SK-N-SH (cell line): ENCODE data around the gene ABLIM1. TPM values are rescaled to one million over a fixed set of nuclear protein-coding genes. Genes with fewer than 3 reads are reported as not detected.

Source experiments
- CTCF ChIA-PET: fragments of 300-600, 350-600 bp; formaldehyde crosslinking; extraction: SDS; loops from one replicate; lab custom pipeline; 2021; lab: Yijun Ruan, JAX
- POLR2A ChIA-PET: fragments of 350-600 bp; sonication (Branson Sonifier 250); formaldehyde crosslinking; extraction: SDS; loops from one replicate; lab custom pipeline; 2020; ENCODE audit warnings: antibody characterized with exemption, inconsistent platforms; lab: Yijun Ruan, JAX
- DNase-seq: peaks from one replicate; pipeline ENCODE4 v3.0.0; 2012
- H2AFZ ChIP-seq: fragments of 200-600 bp; sonication (generic); 2 replicates; pipeline ENCODE4 v1.8.1; 2016; ENCODE audit warnings: antibody characterized with exemption, mild to moderate bottlenecking, low read depth
- H3F3A ChIP-seq: fragments of 200-600 bp; sonication (generic); replicated peaks from 2 replicates; pipeline ENCODE3; 2016; ENCODE audit warnings: antibody characterized with exemption, mild to moderate bottlenecking; ENCODE audit not compliant: insufficient read depth
- H3K27ac ChIP-seq, 2 experiments: fragments of 200-500 bp in 1 of 2; fragments of 200-600 bp in 1 of 2; sonication (Bioruptor generic) in 1 of 2; sonication (generic), shearing (Covaris generic) in 1 of 2; 2 replicates each; pipeline versions ENCODE4 v1.5.1 to v1.6.1; 2014 to 2016; ENCODE audit warnings: low read depth in 2 of 2, inconsistent platforms in 1 of 2, low read length in 1 of 2, mild to moderate bottlenecking in 1 of 2, mixed read lengths in 1 of 2
- H3K27me3 ChIP-seq: fragments of 200-600 bp; sonication (generic), shearing (Covaris generic); 2 replicates; pipeline ENCODE4 v1.6.1; 2016; ENCODE audit warnings: mixed run types; ENCODE audit not compliant: insufficient read depth
- H3K36me3 ChIP-seq, 2 experiments: fragments of 200-500 bp in 1 of 2; fragments of 200-600 bp in 1 of 2; sonication (Bioruptor generic) in 1 of 2; sonication (generic) in 1 of 2; replicated peaks in 1 of 2; 2 replicates each; pipeline versions ENCODE3 to v1.5.1; 2014 to 2016; ENCODE audit warnings: low read length in 1 of 2, mild to moderate bottlenecking in 1 of 2; ENCODE audit not compliant: insufficient read depth in 2 of 2, control insufficient read depth in 1 of 2
- H3K4me1 ChIP-seq, 2 experiments: fragments of 200-500 bp in 1 of 2; fragments of 200-600 bp in 1 of 2; sonication (Bioruptor generic) in 1 of 2; sonication (generic), shearing (Covaris generic) in 1 of 2; 2 replicates each; pipeline versions ENCODE4 v1.5.1 to v1.6.1; 2014 to 2016; ENCODE audit warnings: low read depth in 1 of 2, low read length in 1 of 2, mixed run types in 1 of 2; ENCODE audit not compliant: insufficient read depth in 2 of 2, control insufficient read depth in 1 of 2
- H3K4me2 ChIP-seq: fragments of 200-600 bp; sonication (generic), shearing (Covaris generic); 2 replicates; pipeline ENCODE4 v1.6.1; 2017; ENCODE audit warnings: mixed run types
- H3K4me3 ChIP-seq, 2 experiments: fragments of 200-500 bp in 1 of 2; fragments of 200-600 bp in 1 of 2; sonication (Bioruptor generic) in 1 of 2; sonication (generic), shearing (Covaris generic) in 1 of 2; 2 replicates each; pipeline versions ENCODE4 v1.5.1 to v1.8.1; 2014 to 2016; ENCODE audit warnings: low read depth in 2 of 2, inconsistent platforms in 1 of 2, low read length in 1 of 2, mild to moderate bottlenecking in 1 of 2, mixed read lengths in 1 of 2, moderate library complexity in 1 of 2
- H3K79me2 ChIP-seq: fragments of 200-600 bp; sonication (generic); 2 replicates; pipeline ENCODE4 v1.8.1; 2017; ENCODE audit warnings: mild to moderate bottlenecking; ENCODE audit not compliant: insufficient read depth
- H3K9ac ChIP-seq: fragments of 200-600 bp; sonication (generic); 2 replicates; pipeline ENCODE4 v1.6.1; 2017; ENCODE audit warnings: mixed run types
- H3K9me2 ChIP-seq: fragments of 200-600 bp; sonication (generic); 2 replicates; pipeline ENCODE4 v1.6.1; 2017; ENCODE audit warnings: mixed run types
- H3K9me3 ChIP-seq: fragments of 200-600 bp; sonication (generic); 2 replicates; pipeline ENCODE4 v1.6.1; 2017; ENCODE audit warnings: mixed run types, mild to moderate bottlenecking, moderate library complexity
- H4K20me1 ChIP-seq: fragments of 200-600 bp; sonication (generic); 2 replicates; pipeline ENCODE4 v1.6.1; 2017; ENCODE audit warnings: mild to moderate bottlenecking, mixed run types; ENCODE audit not compliant: insufficient read depth
- FOSL2 ChIP-seq: IDR thresholded peaks from 2 replicates; pipeline ENCODE4 v1.4.0; 2012; ENCODE audit warnings: low read depth, mild to moderate bottlenecking, moderate library complexity, borderline replicate concordance
- MXI1 ChIP-seq: IDR thresholded peaks from 2 replicates; pipeline ENCODE4 v1.6.1; 2012; ENCODE audit warnings: mild to moderate bottlenecking, low read depth, low read length, improper control_type of control experiment
- NFIC ChIP-seq: IDR thresholded peaks from 2 replicates; pipeline ENCODE4 v1.4.0; 2012; ENCODE audit warnings: borderline replicate concordance
- POLR2AphosphoS5 ChIP-seq: IDR thresholded peaks from 2 replicates; pipeline ENCODE4 v1.6.1; 2012; ENCODE audit warnings: low read depth, low read length
- RCOR1 ChIP-seq: fragments of 150-350 bp; IDR thresholded peaks from 2 replicates; pipeline ENCODE4 v1.6.1; 2017; ENCODE audit warnings: antibody characterized with exemption, low read length
- RFX5 ChIP-seq: IDR thresholded peaks from 2 replicates; pipeline ENCODE4 v1.6.1; 2012; ENCODE audit warnings: mild to moderate bottlenecking, improper control_type of control experiment, low read length
- TAF1 ChIP-seq: IDR thresholded peaks from 2 replicates; pipeline ENCODE4 v1.6.1; 2012; ENCODE audit warnings: low read depth, mild to moderate bottlenecking, low read length, moderate library complexity, borderline replicate concordance
- TCF12 ChIP-seq: IDR thresholded peaks from 2 replicates; pipeline ENCODE4 v1.4.0; 2012
- TEAD4 ChIP-seq: IDR thresholded peaks from 2 replicates; pipeline ENCODE4 v1.4.0; 2012; ENCODE audit warnings: mild to moderate bottlenecking, borderline replicate concordance; ENCODE audit not compliant: insufficient read depth
- USF1 ChIP-seq: IDR thresholded peaks from 2 replicates; pipeline ENCODE4 v1.4.0; 2012; ENCODE audit warnings: low read depth, borderline replicate concordance
- YY1 ChIP-seq: IDR thresholded peaks from 2 replicates; pipeline ENCODE4 v1.4.0; 2012; ENCODE audit warnings: low read depth, mild to moderate bottlenecking
- ZBTB33 ChIP-seq: IDR thresholded peaks from 2 replicates; pipeline ENCODE4 v1.4.0; 2012; ENCODE audit warnings: low read depth, borderline replicate concordance
- WGBS: methylation state at CpG from one replicate; pipeline ENCODE4 v1.1.6; 2017; ENCODE audit warnings: low lambda C conversion rate; 5-methylcytosine and 5-hydroxymethylcytosine counted together
- polyA plus RNA-seq, 3 experiments: library from polyadenylated mRNA; depleted of rRNA; stranded (reverse); fragments of >200 nt; gene quantifications; 2 replicates each; pipeline ENCODE4 v1.2.3, GENCODE V29; 2012
- TF ChIP-seq, protein P1 (sequence below): IDR thresholded peaks from 2 replicates; pipeline ENCODE4 v1.4.0; 2012; ENCODE audit warnings: low read depth

The ABLIM1 gene
- polyA plus RNA-seq, 1 of the 3 experiments (the other 2 are of a cell fraction): 16.1 TPM

GRCh38 chr10:114678336-114678735, 20.3 kb upstream of the ABLIM1 start:
- H3F3A ChIP-seq: peaks cover 8% of the 10 kb centered on the region
- H4K20me1 ChIP-seq: no peaks in the 10 kb centered on the region
- H3K4me3 ChIP-seq: no peak overlapping the region
- ChIA-PET CTCF (no interaction called here), POLR2A (no interaction called here)
- no peaks in the 10 kb centered on the region for H3K9me3 ChIP-seq
- peaks cover 12 to 16% of the 10 kb centered on the region in 2 experiments; a peak in 3 of 4 replicates for H3K4me1 ChIP-seq
- no peak for DNase-seq
- H2AFZ ChIP-seq: no peak overlapping the region
- H3K9me2 ChIP-seq: no peaks in the 10 kb centered on the region
- H3K9ac ChIP-seq: no peak overlapping the region
- no peak overlapping the region for H3K27ac ChIP-seq
- H3K27me3 ChIP-seq: no peaks in the 10 kb centered on the region
- no peaks in the 10 kb centered on the region for H3K36me3 ChIP-seq
- WGBS: 82% methylated on average over 4 of the region's 4 CpGs
- H3K4me2 ChIP-seq: no peak overlapping the region
- H3K79me2 ChIP-seq: no peaks in the 10 kb centered on the region; the same call in 1 of the 2 replicates
- TF ChIP-seq NFIC (no peak), TAF1 (no peak), ZBTB33 (no peak), POLR2AphosphoS5 (no peak), TCF12 (no peak), YY1 (no peak), MXI1 (no peak), TEAD4 (no peak), RCOR1 (no peak), RFX5 (no peak), FOSL2 (no peak), USF1 (no peak)
- TF ChIP-seq, all 33 proteins: peak for 0

DNA sequence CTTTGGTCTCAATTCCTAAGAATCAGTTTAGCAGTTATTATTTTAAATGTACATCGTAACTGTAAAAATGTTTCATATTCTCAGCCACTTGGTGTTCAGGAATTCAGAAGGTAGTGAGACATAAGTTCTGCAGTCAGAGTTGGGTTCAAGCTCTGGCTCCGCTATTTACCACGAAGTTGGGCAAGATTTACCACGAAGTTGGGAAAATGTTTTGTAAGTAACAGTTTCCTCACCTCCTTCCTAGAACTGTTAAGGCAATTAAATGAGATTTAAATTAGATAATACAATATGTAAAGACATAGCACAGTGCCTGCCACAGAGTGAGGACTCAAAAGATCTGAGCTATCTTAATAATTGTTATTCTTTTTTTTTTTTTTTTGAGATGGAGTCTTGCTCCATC, 16.3 kb upstream of the ABLIM1 start:
- no peak overlapping the region for H3K4me2 ChIP-seq
- TF ChIP-seq, protein P1, sequence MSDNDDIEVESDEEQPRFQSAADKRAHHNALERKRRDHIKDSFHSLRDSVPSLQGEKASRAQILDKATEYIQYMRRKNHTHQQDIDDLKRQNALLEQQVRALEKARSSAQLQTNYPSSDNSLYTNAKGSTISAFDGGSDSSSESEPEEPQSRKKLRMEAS: no peak
- TF ChIP-seq ZBTB33: no peak
- TF ChIP-seq, all 33 proteins: peak for 0
- no peaks in the 10 kb centered on the region for H3K9me3 ChIP-seq

More for the DNA sequence above, 16.3 kb upstream of the ABLIM1 start:
- ChIA-PET CTCF (no interaction called here), POLR2A (no interaction called here)
- no peak for DNase-seq
- Histone ChIP-seq H3K9me2 (no peaks in the 10 kb centered on the region), H3K4me1 (no peaks in the 10 kb centered on the region), H3K27me3 (no peaks in the 10 kb centered on the region), H4K20me1 (no peaks in the 10 kb centered on the region), H3K4me3 (no peak overlapping the region), H3K79me2 (no peaks in the 10 kb centered on the region), H2AFZ (no peak overlapping the region), H3F3A (peaks cover 4% of the 10 kb centered on the region), H3K27ac (no peak overlapping the region), H3K9ac (no peak overlapping the region), H3K36me3 (no peaks in the 10 kb centered on the region)
- 88% methylated on average over 4 of the region's 4 CpGs for WGBS
